Sigmoid colon (tissue), 3 donors: Measurements from ENCODE around the gene TMEM74B.

ENCODE experiments used
- CTCF ChIP-seq, 4 experiments: fragments of 450-650 bp in 3 of 4; fragments of 200-600 bp in 1 of 4; IDR thresholded peaks; one replicate each; pipeline ENCODE4 v1.5.1; 2016 to 2019; ENCODE audit warnings: antibody characterized with exemption in 4 of 4, mild to moderate bottlenecking in 3 of 4, moderate library complexity in 2 of 4
- POLR2A ChIP-seq, 2 donors: fragments of 450-650 bp; IDR thresholded peaks; one replicate each; pipeline ENCODE4 v1.6.1; 2016; ENCODE audit warnings: antibody characterized with exemption in 2 of 2, mild to moderate bottlenecking in 2 of 2, moderate library complexity in 2 of 2

- TF ChIP-seq CTCF (IDR thresholded peaks at IDR 0.05) (no peak), POLR2A (IDR thresholded peaks at IDR 0.05) (no peak)
These were observed 21.0 kb upstream of the TMEM74B start for GRCh38 chr20:1205802-1206201.
